Measurements from ENCODE around the gene PANX1. TPM values are rescaled to one million over a fixed set of nuclear protein-coding genes. Genes with fewer than 3 reads are reported as not detected.

PANX1 gene
- polyA plus RNA-seq, 1 of the 3 experiments (the other 2 are of a cell fraction): 11.1 TPM

- WGBS (ENCODE audit: low lambda C conversion rate): 43% methylated on average over 1 of the region's 1 CpG
- H4K20me1 ChIP-seq (ENCODE audit: insufficient read depth): no peaks in the 10 kb centered on the region
- POLR2A ChIA-PET: no interaction called here
These were observed 38.2 kb upstream of the PANX1 start for GRCh38 chr11:94090401-94090800.

More at GRCh38 chr11:94090401-94090800, 38.2 kb upstream of the PANX1 start:
- Histone ChIP-seq H2AFZ (ENCODE audit: low read depth) (no peak overlapping the region), H3K79me2 (ENCODE audit: insufficient read depth) (no peaks in the 10 kb centered on the region), H3K9me2 (no peaks in the 10 kb centered on the region), H3K36me3 (replicated peaks in 1 of 2; ENCODE audit: control insufficient read depth in 1 of 2, insufficient read depth in 2 of 2, low read length in 1 of 2) (no peaks in the 10 kb centered on the region), H3K27me3 (ENCODE audit: insufficient read depth) (no peaks in the 10 kb centered on the region; the same call in 1 of the 2 replicates), H3K27ac (ENCODE audit: low read depth in 2 of 2, low read length in 1 of 2) (no peak overlapping the region), H3K4me2 (no peak overlapping the region), H3K4me1 (ENCODE audit: control insufficient read depth in 1 of 2, insufficient read depth in 2 of 2, low read depth in 1 of 2, low read length in 1 of 2) (no peaks in the 10 kb centered on the region; a peak in 1 of 4 replicates), H3K4me3 (ENCODE audit: low read depth in 2 of 2, low read length in 1 of 2) (no peak overlapping the region), H3K9me3 (no peaks in the 10 kb centered on the region), H3K9ac (no peak overlapping the region), H3F3A (replicated peaks; ENCODE audit: insufficient read depth) (no peaks in the 10 kb centered on the region)
- CTCF ChIA-PET: no interaction called here
- no peak for DNase-seq
- TF ChIP-seq PBX3 (IDR thresholded peaks at IDR 0.05) (no peak), TAF1 (IDR thresholded peaks at IDR 0.05; ENCODE audit: borderline replicate concordance, low read depth, low read length) (no peak), IRF3 (IDR thresholded peaks at IDR 0.05; ENCODE audit: low read depth, low read length) (no peak), MEF2A (IDR thresholded peaks at IDR 0.05; ENCODE audit: borderline replicate concordance, low read depth) (no peak), TCF12 (IDR thresholded peaks at IDR 0.05) (no peak), RCOR1 (IDR thresholded peaks at IDR 0.05; ENCODE audit: low read length) (no peak), ZBTB33 (IDR thresholded peaks at IDR 0.05; ENCODE audit: borderline replicate concordance, low read depth) (no peak), SMC3 (IDR thresholded peaks at IDR 0.05; ENCODE audit: low read depth, low read length) (no peak), FOSL2 (IDR thresholded peaks at IDR 0.05; ENCODE audit: borderline replicate concordance, low read depth) (no peak), MAX (IDR thresholded peaks at IDR 0.05; ENCODE audit: low read depth) (no peak), NRF1 (IDR thresholded peaks at IDR 0.05; ENCODE audit: low read depth, low read length) (no peak), USF2 (IDR thresholded peaks at IDR 0.05; ENCODE audit: borderline replicate concordance, low read depth, low read length) (no peak), YY1 (IDR thresholded peaks at IDR 0.05; ENCODE audit: low read depth) (no peak), CTCF (IDR thresholded peaks at IDR 0.05) (no peak), RXRA (IDR thresholded peaks at IDR 0.05; ENCODE audit: borderline replicate concordance, low read depth) (no peak), RAD21 (IDR thresholded peaks at IDR 0.05; ENCODE audit: low read length) (no peak), EP300 (IDR thresholded peaks at IDR 0.05; ENCODE audit: borderline replicate concordance in 1 of 2, low read depth in 1 of 2, low read length in 1 of 2) (no peak), NFIC (IDR thresholded peaks at IDR 0.05; ENCODE audit: borderline replicate concordance) (no peak), USF1 (IDR thresholded peaks at IDR 0.05; ENCODE audit: borderline replicate concordance, low read depth) (no peak)
